ENCODE data around the gene LRP2BP.

Gene LRP2BP

GRCh38 chr4:185395238-185395955 is at the start of gene LRP2BP:
Gene LRP2BP, minus strand, starts transcription at chr4:185395924. Its CDS starts 17,738 bp downstream, at chr4:185378186.
- peak; percentile 24 for DNase-seq (ENCODE audit: extremely low spot score)
- TF ChIP-seq CTCF (IDR thresholded peaks at IDR 0.05; ENCODE audit: control extremely low read depth, extremely low read depth, low read depth, missing control alignments): no peak
- POLR2A ChIA-PET: interaction anchor here (0.7 to 2.1 kb wide), 2 partner anchors 9 to 30 kb away, joined by 3 to 16 read pairs; partner anchors contain the start of gene UFSP2
- CTCF ChIA-PET: interaction anchor here (1.0 to 2.2 kb wide), 4 partner anchors 11 to 643 kb away, joined by 3 to 7 read pairs (median 4); no protein-coding TSS in a partner anchor

- TF ChIP-seq CTCF (IDR thresholded peaks at IDR 0.05; ENCODE audit: control extremely low read depth, extremely low read depth, low read depth, missing control alignments): no peak
- ChIA-PET POLR2A (no interaction called here), CTCF (interaction anchor here (0.9 to 2.2 kb wide), 2 partner anchors 9 to 153 kb away, joined by 3 to 6 read pairs; no protein-coding TSS in a partner anchor)
- DNase-seq (ENCODE audit: extremely low spot score): no peak
These were observed 49.5 kb upstream of the LRP2BP start for GRCh38 chr4:185445209-185445608.

GRCh38 chr4:185441479-185441878 is 45.8 kb upstream of the LRP2BP start:
- TF ChIP-seq CTCF (IDR thresholded peaks at IDR 0.05; ENCODE audit: control extremely low read depth, extremely low read depth, low read depth, missing control alignments): no peak
- no peak for DNase-seq (ENCODE audit: extremely low spot score)
- ChIA-PET POLR2A (no interaction called here), CTCF (interaction anchor here (1.0 to 3.4 kb wide), 2 partner anchors 12 to 32 kb away, joined by 4 to 12 read pairs; no protein-coding TSS in a partner anchor)

- ChIA-PET CTCF (no interaction called here), POLR2A (no interaction called here)
- no peak for TF ChIP-seq CTCF (IDR thresholded peaks at IDR 0.05; ENCODE audit: control extremely low read depth, extremely low read depth, low read depth, missing control alignments)
- peak; percentile 10 for DNase-seq (ENCODE audit: extremely low spot score)
These were observed 42.1 kb upstream of the LRP2BP start for GRCh38 chr4:185437809-185438208.

GRCh38 chr4:185435466-185435865 is 39.7 kb upstream of the LRP2BP start:
- ChIA-PET CTCF (no interaction called here), POLR2A (no interaction called here)
- no peak for DNase-seq (ENCODE audit: extremely low spot score)
- no peak for TF ChIP-seq CTCF (IDR thresholded peaks at IDR 0.05; ENCODE audit: control extremely low read depth, extremely low read depth, low read depth, missing control alignments)

- ChIA-PET POLR2A (no interaction called here), CTCF (interaction anchor here (1.5 kb wide), 1 partner anchor 24 kb away, joined by 4 read pairs; no protein-coding TSS in a partner anchor)
- DNase-seq (ENCODE audit: extremely low spot score): no peak
- no peak for TF ChIP-seq CTCF (IDR thresholded peaks at IDR 0.05; ENCODE audit: control extremely low read depth, extremely low read depth, low read depth, missing control alignments)
These were observed 33.9 kb upstream of the LRP2BP start for GRCh38 chr4:185429660-185430059.

Measured in GM10248 (cell line).